HUDEP-2 (cell line): ENCODE data around the gene ATM.

Experiments used
- DNase-seq, 76 experiments: peaks; one replicate each; lab custom pipeline; 2025; ENCODE audit not compliant: unreplicated experiment in 76 of 76; lab: John Stamatoyannopoulos, UW

The ATM gene, protein sequence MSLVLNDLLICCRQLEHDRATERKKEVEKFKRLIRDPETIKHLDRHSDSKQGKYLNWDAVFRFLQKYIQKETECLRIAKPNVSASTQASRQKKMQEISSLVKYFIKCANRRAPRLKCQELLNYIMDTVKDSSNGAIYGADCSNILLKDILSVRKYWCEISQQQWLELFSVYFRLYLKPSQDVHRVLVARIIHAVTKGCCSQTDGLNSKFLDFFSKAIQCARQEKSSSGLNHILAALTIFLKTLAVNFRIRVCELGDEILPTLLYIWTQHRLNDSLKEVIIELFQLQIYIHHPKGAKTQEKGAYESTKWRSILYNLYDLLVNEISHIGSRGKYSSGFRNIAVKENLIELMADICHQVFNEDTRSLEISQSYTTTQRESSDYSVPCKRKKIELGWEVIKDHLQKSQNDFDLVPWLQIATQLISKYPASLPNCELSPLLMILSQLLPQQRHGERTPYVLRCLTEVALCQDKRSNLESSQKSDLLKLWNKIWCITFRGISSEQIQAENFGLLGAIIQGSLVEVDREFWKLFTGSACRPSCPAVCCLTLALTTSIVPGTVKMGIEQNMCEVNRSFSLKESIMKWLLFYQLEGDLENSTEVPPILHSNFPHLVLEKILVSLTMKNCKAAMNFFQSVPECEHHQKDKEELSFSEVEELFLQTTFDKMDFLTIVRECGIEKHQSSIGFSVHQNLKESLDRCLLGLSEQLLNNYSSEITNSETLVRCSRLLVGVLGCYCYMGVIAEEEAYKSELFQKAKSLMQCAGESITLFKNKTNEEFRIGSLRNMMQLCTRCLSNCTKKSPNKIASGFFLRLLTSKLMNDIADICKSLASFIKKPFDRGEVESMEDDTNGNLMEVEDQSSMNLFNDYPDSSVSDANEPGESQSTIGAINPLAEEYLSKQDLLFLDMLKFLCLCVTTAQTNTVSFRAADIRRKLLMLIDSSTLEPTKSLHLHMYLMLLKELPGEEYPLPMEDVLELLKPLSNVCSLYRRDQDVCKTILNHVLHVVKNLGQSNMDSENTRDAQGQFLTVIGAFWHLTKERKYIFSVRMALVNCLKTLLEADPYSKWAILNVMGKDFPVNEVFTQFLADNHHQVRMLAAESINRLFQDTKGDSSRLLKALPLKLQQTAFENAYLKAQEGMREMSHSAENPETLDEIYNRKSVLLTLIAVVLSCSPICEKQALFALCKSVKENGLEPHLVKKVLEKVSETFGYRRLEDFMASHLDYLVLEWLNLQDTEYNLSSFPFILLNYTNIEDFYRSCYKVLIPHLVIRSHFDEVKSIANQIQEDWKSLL (N-terminal part only)

DNA sequence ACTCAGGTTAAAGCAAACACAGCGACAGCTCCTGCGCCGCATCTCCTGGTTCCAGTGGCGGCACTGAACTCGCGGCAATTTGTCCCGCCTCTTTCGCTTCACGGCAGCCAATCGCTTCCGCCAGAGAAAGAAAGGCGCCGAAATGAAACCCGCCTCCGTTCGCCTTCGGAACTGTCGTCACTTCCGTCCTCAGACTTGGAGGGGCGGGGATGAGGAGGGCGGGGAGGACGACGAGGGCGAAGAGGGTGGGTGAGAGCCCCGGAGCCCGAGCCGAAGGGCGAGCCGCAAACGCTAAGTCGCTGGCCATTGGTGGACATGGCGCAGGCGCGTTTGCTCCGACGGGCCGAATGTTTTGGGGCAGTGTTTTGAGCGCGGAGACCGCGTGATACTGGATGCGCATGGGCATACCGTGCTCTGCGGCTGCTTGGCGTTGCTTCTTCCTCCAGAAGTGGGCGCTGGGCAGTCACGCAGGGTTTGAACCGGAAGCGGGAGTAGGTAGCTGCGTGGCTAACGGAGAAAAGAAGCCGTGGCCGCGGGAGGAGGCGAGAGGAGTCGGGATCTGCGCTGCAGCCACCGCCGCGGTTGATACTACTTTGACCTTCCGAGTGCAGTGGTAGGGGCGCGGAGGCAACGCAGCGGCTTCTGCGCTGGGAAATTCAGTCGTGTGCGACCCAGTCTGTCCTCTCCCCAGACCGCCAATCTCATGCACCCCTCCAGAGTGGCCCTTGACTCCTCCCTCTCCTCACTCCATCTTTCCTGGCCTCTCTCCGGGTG, at the start of gene ATM, which contains the start of gene NPAT:
Gene ATM (plus strand): TSS at position 494 of the 774 bp plus-strand sequence. CDS start 4,558 bp downstream, outside the sequence.
Gene NPAT (minus strand): TSS at position 65 of the 774 bp plus-strand sequence. CDS start 102 bp downstream, outside the sequence.
- peak in 75 of 76 experiments; percentile 61 to 99 (median 97) for DNase-seq

DNA sequence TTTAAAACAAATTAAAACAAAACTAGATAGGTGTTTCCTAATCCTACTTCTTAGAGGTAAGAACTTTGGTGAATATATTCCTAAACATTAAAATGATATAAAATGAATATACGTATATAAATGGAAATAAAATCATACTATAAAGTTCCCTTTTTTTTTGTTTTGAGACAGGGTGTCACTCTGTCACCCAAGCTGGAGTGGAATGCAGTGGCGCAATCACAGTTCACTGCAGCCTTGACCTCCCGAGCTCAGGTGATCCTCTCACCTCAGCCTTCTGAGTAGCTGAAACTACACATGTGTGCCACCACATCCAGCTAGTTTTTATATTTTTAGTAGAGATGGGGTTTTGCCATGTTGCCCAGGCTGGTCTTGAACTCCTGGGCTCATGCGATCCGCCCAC, 45.3 kb upstream of the ATM start:
- DNase-seq, result no peak

DNA sequence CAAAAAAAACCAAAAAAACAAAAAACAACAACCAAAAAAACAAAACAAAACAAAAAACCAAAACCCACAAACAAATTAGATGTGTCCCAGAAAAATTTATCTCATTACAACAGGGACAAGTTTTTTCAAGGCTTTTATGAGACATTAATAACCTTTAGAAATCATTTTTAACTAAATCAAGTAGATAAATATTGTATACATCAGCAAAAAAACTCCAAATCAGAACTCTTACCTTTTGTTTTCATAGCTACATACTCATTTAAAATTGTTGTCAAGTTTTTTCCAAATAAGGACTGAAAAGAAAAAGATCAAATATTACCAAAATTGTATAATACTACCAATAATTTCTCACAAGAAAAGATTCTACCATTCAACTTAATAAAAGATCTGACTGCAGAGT, 29.1 kb upstream of the ATM start:
- DNase-seq, result no peak

DNA sequence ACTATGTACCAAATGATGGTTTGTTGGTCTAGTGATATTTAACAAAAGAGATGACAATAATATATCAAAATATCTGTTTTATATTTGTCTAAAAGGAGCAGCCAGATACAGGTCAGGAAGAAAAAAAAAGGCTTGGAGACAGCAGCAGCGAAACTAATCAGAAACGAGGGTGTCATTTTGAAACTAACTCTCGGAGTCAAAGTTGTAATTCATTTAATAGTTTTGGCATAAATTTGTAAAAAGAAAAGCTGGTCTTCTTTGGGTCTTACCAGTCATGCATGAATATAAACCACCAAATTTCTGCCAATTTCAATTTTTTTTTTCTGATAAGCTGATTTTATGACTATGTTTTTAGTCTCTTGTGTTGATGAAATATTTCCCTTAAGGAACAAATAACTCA, 26.0 kb upstream of the ATM start:
- no peak for DNase-seq

DNA sequence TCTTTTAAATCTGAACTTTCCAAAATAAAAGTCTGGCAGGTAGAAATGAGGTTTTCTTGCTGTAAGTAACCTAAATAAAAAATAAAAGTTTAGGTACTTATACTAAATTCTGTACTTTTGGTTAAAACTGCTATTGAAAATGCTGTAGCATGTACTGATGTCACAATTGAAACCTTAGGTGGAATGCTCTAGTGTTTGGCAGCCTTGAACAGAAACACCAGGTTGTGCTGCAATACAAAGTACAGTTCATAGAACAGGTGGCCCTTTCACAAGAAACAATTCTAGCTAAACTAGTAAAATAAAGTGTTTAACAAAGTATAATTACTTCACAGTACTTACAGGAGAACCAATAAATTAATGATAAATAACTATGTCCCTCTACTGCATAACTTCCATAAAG, 25.5 kb upstream of the ATM start:
- no peak for DNase-seq

DNA sequence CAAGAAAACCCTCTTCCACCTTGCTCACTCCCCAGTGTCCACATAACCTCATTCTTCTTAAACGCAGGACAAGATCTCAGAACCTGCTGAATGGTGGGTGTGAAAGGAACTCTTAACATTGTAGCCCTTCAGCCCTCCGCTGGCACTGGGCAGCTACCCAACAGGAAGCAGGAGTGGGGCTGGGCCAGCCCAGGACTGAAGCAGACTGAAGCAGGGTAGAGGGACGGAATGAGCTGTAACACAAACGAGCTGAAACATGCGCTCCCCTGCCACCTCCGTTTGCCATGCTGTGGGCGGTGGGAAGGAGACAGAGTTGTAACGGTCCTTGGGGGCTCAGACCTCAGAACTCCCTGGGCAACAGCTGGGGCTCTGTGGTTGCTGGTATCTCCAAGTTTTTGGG, 24.0 kb upstream of the ATM start:
- peak in 3 of 76 experiments; percentile 1 to 16 (median 14) for DNase-seq

DNA sequence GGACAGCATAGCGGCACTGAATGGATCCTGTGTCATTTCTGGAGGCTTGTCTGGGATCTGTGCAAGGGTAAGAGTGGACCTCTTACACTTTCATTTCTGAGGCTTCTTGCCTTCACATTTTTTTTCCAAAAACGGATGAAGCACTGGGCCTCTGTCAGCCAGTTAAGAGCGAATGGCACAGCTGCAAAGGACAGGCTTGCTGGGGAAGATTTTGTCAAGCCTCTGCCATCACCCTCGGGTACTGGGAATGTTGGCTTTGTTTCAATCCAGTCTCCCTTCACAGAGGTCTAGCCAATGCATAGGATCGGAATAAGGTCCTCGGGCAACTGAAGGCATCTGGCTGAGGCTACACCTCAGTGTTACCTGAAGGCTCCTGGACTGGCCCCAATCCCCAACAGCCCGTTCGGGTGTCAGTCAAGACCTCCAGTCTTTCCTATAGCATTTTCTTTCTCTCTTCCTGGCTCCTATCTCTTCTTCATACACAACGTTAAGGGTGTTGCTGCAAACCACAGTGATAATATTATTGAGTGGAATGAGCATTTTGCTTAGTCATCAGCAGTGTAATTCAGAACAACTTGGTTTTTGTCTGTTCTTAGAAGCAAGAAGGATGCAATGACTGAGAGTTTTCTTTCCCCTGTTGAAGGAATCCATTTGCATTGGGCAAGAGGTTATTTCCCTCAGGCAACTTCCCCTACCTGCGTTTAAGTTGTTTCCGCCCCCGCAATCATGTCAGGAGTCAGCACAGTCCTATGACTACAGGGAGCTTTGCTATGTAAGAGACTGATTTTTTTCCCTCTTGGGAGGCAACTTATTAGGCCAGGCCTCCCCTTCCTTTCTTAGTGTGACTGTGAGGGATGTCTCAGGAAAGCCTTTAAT, 23.2 kb upstream of the ATM start:
- peak in 38 of 76 experiments; percentile 4 to 74 (median 34) for DNase-seq

DNA sequence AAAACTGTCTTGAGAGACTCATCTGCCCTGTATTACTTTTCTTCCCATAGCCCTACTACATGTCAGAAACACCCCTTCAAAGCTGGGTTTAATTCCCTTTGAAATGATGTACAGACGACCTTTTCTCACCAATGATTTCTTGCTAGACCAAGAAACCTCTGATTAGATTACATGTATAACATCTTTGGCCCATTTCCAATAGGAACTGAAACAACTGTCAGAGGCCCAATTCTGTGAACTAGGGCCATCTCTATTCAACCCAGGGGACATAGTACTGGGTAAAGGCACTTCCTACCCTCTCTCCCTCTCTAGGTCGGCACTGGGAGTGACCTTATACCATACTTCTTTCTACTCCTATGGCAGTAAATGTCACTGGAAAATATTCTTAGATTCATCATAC, 19.8 kb upstream of the ATM start:
- peak in 4 of 76 experiments; percentile 7 to 19 (median 16) for DNase-seq

DNA sequence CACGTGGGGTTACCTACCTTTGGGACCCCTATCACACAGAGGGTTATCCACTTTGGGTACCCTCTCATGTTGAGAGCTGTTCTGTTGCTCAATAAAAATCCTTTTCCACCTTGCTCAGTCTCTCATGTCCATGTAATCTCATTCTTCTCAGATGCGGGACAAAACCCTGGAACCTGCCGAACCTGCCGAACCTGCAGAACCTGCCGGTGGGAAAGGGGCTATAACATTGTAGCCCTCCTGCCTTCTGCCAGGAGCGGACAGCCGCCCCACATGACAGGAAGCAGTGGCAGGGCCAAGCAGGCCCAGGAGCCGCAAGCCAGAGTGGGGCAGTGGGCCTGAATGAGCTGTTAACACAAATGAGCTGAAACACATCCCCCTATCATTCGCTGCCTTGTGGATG, 18.5 kb upstream of the ATM start:
- DNase-seq, result no peak

DNA sequence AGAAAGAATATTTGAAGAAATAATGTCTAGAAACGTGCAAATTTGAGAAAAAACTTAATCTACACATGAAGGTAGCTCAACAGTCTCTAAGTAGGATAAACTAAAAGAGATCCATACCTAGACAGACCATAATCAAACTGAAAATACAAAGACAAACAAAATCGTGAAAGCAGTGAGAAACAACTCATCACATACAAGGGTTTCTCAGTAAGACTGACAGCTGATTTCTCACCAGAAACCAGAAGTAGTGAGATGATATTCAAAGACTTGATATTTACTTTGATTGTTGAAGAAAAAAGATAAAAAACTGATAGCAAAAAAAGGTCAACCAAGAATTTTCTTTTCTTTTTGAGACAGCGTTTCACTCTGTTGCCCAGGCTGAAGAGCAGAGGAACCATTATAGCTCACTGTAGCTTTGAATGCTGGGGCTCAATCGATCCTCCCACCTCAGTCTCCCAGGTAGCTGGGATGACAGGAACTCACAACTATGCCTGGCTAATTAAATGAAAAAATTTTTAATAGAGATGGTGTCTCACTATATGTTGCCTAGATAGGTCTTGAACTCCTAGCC, 17.9 kb upstream of the ATM start:
- DNase-seq, result no peak

DNA sequence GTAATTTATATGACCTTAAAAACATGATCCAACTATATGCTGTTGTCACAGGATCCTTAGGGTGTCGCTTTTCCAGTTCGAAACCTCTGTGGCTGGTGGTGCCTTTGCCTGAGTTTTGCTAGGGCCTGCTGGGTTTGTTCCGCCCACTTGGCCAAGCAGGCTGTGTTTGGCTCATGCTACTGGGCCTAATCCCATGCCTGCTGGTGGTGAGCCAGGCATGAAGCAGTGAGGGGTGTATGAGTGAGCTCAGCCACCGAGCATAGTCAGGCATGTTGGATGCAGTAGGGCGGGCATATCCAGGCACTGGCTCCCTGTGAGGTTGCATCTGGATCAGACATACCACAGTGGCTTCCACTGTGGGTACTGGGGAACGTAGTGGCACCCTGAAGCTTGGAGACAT, 16.7 kb upstream of the ATM start:
- no peak for DNase-seq

DNA sequence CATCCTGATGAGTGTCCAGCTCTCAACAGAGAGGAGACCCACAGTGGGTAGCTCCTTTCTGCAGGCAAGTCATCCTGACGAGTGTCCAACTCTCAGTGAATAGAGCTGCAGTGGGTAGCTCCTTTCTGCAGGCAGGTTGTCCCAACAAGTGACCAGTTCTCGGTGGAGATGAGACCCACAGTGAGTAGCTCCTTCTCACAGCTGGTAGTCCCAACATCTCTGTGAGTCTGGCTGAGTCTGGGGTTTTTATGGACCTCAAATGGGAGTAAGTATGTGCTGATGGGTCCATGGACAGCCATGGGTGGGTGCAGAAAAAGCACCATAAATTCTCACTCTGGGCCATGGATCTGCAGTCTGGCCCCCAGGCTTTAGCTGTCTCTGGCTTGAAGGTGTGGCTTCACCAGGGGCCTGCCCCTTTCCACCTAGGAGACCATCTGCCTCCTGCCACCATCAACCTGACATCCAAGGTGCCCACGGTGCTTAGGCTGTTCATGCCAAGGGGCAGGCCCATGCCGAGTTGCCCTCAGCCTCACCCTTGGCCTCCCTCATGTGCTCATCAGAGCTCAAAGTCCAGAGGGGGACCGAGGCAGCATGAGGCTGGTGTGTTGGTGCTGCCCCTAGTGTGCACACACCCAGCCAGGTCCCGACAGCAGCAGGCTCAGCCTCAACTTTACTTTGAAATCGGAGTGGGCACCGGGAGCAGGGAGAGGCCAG, 15.7 kb upstream of the ATM start:
- DNase-seq, result no peak

DNA sequence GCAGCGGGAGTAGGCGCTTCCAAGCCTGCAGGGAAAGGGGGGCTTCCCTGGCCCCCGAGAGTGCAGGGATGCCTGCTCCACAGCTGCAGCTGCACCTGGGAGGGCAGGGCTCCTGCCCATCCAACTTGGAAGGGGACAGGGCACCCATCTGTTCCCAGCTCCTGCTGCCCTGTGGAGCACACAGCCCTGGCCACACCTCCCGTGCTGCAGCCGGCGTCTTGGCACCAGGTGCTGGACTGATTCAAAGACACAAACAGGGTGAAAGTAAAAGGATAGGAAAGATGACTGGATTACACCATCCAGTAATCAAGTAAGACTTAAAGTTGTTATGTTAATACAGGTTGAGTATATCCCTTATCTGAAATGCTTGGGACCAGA, 15.2 kb upstream of the ATM start:
- DNase-seq, result no peak

DNA sequence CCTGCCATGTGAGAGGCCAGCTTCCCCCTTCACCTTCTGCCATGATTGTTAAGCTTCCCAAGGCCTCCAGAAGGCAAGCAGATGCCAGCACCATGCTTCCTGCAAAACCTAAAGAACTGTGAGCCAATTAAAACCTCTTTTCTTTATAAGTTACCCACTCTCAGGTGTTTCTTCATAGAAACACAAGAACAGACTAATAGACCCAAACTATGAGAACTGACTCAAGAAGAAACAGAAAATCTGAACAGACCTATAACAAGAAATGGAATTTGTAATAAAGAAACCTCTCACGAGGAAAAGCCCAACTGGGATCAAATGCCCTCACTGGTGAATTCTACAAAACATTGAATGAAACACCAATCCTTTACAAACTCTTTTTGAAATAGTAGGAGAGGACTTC, 12.4 kb upstream of the ATM start:
- no peak for DNase-seq

DNA sequence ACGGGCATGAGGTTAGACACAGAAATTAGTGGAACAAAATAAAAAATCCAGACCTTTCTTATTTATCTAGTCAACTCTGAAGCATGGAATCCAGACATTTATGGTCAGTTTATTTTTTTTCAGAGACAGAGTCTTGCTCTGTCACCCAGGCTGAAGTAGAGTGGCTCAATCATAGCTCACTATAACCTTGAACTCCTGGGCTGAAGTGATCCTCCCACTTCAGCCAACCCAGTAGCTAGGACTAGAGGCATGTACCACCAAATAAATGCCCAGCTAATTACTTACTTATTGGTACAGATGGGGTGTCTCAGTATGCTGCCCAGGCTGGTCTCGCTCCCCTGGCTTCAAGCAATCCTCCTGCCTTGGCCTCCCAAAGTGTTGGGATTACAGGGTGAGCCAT, 9.1 kb upstream of the ATM start:
- DNase-seq, result no peak

DNA sequence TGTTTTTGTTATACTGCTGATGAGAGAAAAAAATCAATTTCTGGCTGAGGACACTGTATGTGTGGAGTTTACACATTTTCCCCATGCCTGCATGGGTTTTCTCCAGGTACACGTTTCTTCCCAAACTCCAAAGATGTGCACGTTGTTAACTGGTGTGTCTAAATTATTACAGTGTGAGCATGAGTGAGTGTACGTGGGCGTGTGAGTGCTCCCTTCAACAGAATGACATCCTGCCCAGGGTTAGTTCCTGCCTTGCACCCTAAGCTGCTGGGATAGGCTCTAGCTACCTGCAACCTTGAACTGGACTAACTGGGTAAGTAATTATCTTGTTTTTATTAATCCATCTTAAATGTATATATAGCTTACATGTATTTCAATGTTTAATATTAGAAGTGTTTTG, 5.9 kb upstream of the ATM start:
- no peak for DNase-seq

DNA sequence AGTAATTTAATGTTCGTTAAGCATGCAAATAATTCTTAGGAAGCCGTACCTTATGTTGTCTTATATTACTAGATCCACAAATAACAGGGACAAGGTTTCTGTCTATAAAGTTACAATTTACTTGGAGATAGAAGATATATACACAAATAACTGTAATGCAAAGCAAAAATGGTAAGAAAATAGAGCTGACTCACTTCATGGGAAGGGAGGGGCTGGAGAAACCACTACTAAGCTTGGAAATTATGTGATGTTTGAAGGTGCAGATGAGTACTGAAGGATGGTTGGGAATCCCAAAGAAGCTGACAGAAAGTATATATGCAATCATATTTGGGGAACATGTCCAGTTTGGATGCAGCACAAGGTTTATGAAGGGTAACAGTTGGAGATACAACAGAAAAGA, 4.4 kb upstream of the ATM start:
- DNase-seq, result no peak
